SIG-M5 treated with dmso at 0.1 percent for 504 hours (cell line): ENCODE results near the gene ABCC3.

Experiments
- DNase-seq: peaks from one replicate; lab custom pipeline; 2025; ENCODE audit not compliant: unreplicated experiment; lab: John Stamatoyannopoulos, UW

Gene ABCC3, protein sequence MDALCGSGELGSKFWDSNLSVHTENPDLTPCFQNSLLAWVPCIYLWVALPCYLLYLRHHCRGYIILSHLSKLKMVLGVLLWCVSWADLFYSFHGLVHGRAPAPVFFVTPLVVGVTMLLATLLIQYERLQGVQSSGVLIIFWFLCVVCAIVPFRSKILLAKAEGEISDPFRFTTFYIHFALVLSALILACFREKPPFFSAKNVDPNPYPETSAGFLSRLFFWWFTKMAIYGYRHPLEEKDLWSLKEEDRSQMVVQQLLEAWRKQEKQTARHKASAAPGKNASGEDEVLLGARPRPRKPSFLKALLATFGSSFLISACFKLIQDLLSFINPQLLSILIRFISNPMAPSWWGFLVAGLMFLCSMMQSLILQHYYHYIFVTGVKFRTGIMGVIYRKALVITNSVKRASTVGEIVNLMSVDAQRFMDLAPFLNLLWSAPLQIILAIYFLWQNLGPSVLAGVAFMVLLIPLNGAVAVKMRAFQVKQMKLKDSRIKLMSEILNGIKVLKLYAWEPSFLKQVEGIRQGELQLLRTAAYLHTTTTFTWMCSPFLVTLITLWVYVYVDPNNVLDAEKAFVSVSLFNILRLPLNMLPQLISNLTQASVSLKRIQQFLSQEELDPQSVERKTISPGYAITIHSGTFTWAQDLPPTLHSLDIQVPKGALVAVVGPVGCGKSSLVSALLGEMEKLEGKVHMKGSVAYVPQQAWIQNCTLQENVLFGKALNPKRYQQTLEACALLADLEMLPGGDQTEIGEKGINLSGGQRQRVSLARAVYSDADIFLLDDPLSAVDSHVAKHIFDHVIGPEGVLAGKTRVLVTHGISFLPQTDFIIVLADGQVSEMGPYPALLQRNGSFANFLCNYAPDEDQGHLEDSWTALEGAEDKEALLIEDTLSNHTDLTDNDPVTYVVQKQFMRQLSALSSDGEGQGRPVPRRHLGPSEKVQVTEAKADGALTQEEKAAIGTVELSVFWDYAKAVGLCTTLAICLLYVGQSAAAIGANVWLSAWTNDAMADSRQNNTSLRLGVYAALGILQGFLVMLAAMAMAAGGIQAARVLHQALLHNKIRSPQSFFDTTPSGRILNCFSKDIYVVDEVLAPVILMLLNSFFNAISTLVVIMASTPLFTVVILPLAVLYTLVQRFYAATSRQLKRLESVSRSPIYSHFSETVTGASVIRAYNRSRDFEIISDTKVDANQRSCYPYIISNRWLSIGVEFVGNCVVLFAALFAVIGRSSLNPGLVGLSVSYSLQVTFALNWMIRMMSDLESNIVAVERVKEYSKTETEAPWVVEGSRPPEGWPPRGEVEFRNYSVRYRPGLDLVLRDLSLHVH (N-terminal part only)

DNA sequence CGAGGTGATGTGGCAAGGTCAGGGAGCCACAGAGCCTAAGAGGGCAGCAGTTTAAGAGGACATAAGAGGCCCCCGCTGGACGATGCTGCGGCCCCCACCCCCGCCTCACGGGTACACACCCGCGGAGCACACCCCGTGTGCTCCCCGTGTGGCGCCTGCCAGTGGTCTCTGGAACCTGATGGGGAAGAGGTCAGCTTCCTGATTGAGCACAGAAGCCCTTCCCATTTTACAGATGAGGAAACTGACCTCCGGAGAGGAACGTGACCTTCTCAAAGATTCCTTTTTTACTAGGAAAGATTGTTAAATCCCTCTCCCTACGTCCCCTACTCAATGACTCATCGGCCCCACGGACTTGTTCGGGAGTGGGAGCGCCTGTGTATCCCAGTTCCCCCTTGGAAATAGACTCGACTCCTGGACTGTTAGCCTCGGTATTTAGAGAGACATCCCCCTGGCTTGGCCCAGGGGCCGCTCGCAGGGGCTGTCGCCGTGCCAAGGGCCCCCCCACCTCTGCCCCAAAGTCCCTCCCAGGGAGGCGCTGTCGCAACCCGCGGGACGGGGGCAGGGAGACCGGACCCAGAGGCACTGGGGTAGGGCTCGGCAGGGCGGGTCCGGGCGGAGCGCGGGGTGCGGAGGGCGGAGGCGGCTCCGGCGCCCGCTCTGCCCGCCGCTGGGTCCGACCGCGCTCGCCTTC lies at the start of gene ABCC3:
Gene ABCC3, plus strand, starts transcription at position 658 of the 691 bp plus-strand sequence. CDS start 56 bp downstream, outside the sequence.
- peak; percentile 48 for DNase-seq

DNA sequence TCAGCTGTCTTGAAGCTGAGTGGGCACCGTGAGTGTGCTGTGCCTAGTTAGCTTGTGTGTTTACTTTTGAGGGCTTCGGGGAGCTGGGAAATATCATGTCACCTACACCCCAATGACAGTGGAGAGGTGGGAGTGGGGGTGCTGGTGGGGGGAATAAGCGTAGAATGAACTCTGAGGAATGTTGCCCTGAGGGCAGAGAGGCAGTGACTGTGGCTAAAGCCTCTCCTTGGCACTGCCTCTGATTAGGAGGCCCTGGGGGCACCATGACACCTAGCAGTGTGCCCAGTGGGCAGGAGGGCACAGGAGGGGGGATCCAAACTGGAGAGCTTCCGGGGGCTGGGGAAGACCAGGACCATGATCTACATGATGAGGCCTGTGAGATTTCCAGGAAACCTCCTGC lies 49.3 kb upstream of the ABCC3 start:
- no peak for DNase-seq

DNA sequence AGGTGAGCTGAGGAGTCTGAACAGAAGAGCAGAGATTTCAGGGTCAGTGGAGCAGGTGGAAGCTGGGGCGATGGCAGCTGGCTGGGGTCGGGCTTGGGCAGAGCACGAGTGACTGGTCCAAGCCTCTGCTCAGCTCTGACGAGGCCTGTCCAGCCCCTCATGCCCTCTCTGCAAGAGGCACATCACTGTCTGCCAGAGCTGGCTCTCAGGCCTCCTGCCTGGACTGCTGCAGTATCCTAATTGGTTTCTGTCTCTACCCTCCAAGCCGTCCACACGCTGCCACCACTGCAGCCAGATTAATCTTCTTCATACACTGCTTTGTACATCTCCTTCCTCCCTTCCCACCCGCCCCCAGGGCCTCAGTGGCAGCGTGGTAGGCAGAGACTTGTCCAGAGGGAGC lies 48.8 kb upstream of the ABCC3 start:
- DNase-seq: no peak

DNA sequence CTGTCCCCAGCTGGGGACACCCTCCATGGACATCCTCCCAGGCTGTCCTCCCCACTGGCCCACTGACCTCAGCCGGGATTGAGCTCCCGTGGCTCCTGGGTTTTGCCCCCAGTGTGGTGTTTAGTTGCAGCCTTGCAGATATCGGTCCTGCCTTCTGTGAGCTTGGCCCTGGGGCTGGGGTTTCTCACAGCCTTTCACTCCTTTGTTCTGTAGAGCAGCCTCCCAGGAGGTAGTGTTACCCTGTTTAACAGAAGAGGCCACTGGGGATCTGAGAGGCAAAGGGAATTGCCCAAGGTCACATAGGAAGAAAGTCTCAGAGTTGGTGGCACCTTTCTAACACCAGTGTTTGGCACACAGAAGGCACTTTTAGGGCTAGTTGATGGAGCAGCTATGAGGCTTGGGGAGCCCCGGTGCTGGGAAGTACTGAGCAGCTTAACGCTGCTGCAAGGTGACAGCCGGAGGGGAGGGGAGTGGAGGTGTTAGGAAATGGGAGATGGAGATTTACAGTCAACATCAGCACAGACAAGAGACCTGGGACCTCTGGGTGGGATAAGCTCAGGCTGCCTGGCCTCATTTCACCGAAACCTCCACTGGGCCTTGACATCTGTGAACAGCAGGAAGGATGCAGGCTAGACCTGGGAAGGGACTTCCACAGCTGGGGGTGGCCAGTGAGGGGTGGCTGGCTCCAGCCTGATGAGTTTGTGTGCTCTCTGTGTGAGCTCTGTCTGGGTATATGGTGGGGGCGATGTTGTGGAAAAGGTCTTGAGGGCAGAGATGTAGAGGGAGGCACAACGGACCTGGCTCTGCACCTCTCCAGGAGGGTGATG lies 48.0 kb upstream of the ABCC3 start:
- DNase-seq: no peak

DNA sequence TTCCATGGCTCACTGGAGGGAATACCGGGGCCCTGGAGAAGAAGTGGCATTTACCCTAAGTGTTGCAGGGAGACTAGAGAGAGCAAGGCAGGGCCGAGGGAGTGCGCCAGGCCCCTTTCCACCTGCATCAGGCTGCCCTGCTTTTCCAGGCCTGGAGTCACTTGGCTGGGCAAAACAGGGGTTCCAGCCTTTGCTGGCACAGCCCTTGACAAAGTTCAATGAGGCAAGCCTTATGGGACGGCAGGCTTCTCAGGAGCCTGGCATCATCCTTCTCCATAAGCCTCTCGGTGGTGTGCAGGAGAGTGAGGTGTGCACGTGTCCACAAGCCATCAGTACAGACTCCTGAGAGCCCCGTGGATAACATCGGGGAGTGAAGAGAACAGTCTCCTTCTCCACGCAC lies 47.1 kb upstream of the ABCC3 start:
- no peak for DNase-seq

DNA sequence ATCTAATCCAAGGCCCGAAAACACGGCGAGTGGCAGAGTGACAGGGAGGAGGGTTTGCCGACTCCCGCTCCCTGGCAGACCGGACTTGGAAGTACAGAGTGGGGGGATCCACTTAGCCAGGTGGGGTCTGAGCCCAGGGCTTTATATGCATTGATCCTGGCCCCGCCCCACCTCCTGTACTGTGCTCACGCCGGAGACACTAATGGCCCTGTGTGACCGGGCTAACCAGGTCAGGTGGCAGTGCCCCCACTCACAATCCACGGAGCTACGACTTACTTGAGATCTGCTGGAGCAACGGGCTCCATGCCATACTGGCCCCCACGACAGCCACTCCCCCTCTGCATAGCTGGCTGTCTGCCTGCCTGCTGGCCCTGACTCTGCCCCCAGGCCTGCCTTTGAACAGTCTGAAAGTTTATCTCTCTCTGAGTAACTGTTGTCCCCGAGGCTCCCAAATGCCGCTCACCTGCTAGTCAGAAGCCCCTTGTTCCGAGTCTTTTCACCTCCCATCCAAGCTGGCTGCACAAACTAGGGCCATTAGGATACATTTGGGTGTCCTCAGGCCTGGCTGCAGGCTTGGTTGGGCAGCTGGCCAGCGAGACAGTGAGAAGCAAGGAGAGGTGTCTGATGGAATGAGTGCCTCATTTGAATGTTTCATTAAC lies 46.2 kb upstream of the ABCC3 start:
- DNase-seq: no peak

DNA sequence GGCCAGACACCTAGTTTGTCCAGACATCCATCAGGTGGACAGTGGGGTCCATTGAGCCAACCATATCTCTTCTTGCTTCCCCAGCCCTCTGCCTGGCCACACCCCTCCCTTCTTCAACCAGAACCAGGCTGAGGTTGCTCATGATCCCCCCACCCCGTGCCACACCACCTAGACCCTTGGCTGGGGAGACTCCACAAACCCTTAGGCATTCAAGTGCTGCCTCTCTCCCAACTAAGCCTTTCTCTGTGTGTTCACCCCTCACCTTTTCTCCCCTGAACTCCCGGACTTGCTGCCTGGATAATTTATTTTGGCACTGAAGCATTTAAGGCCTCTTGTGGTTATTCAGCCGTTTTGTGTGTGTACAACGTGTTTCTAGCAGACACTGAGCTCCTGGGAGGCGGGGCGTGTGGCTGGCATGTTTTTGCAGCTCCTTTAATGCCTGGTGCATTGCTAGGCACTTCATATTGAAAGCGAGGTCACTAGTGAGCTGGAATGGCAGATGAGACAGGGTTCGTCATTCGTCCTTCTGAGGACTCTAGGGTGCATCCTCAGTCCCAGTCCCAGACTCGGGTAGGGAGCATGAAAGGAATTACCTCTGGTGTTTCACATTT lies 45.5 kb upstream of the ABCC3 start:
- DNase-seq: no peak

DNA sequence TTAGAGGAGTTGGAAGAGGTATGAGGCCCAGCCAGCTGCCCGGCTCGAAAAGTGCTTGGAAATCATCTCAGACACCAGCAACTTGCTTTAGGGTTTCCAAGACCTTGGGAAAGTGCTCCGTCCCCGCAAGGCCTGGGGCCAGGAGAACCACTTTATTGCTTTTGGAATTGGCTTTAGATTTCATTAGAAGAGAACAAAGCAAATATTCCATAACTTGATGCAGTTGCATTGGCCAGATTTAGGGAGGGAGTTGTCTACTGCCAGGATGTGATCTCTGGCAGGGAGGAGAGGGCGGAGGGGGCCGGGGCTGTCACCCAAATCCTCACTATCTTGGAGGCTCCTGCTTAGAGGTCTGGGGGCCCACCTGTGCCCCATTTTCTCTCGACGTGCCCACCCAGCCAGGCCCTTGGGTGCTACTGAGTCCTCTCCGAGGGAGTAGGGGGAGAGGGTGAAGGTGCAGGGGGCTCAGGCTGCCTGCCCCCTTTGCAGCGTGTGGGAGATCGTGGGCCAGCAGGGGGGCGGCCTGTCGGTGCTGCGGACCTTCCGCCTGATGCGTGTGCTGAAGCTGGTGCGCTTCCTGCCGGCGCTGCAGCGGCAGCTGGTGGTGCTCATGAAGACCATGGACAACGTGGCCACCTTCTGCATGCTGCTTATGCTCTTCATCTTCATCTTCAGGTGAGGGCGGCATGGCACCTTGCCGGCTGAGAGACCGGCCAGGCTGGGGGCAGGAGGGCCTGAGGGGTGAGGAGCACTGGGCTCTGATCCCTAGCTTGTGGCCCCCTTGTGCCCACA lies 43.5 kb upstream of the ABCC3 start:
- no peak for DNase-seq

DNA sequence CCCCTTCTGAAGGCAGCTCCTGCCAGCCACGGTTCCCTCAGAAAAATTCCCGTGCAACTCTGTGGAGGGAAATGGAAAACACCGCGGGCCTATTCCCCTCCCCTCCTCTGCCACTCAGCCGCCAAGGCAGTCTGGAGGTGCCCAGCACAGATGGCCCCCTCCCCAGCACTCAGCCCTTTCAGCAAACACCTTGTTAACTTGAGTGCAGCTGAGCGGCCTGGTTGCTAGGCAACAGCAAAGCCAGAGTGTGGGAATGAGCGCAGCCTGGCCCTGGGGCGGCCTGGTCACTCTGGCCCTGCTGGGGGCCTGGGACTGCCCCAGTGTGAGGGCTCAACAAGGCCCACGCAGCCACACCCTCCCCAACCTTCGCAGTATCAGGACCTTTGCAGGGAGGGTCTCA lies 41.4 kb upstream of the ABCC3 start:
- DNase-seq: no peak

DNA sequence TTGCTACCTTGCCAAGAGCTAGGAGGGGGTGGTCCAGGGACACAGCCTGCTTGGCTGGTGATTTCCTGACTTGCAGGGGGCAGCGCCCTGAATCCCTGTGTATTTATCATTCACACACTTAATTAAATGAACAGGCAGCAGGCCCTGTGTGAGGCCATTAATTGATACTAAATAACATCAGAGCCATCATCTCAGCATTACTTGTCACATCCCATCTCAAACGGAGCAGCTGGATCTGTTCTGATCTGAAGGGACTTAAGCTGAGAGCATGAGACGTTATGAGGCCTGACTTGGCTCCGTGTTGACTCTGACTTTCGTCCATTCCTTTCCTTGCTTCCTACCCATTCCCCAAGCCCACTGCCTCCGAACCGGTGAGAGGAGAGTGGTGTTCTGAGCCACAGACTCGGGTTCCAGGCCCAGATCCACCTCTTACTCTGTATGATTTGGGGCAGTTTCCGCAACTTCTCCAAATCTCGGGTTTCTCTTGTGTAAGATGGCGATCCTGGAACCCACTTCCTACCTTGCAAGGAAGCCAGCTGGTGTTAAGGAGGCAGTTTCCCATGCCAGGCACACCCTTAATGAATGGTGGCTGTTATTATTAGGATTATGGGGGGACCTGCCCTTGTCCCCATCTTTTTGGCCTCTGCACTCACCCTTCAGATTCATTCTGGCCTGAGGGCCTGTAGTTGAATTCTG lies 40.4 kb upstream of the ABCC3 start:
- DNase-seq: no peak

DNA sequence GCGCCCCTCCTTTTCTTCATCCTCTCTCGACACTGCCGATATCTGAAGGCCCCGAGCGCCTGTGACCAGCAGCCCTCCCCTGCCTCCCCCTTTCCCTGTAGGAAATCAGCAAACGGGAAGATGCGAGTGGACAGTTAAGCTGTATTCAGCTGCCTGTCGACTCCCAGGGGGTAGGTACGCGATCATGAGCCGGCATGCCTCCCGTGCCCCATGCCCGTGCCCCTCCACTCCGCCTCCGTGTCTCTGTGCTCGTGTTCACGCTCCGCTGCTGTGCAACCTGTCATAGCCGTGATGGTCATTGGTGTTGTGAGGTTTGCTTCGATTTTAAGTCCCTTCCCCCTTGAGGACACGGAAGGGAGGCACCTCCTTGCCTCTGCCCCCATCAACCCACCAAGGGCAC lies 39.8 kb upstream of the ABCC3 start:
- DNase-seq: no peak

DNA sequence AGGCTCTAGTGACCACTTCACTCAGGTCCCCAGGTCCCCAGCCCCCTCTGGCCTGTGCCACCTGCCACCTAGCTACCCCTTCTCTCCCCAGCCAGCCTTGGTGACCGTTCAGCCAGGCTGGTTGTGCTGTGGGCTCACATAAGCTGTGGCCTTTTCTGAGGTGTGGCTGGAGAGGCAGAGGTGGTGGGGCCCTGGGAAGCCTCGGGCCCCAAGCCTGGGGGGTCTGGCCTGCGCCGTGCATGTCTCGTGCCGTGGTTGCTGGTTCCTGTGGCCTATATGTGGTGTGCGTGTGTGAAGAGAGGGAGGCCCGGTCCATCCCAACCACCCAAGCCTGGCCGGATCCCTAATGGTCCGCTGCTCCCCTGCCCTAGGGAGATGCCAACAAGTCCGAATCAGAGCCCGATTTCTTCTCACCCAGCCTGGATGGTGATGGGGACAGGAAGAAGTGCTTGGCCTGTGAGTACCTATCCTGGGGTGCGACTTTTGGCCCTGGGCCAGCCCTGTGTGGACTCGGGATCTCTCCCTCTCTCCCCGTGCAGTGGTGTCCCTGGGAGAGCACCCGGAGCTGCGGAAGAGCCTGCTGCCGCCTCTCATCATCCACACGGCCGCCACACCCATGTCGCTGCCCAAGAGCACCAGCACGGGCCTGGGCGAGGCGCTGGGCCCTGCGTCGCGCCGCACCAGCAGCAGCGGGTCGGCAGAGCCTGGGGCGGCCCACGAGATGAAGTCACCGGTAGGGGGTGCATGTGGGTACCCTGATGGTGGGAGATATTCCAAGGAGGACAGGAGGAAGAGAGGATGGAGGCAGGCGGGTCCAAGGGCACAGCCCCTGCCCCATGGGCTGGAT lies 38.3 kb upstream of the ABCC3 start:
- no peak for DNase-seq

DNA sequence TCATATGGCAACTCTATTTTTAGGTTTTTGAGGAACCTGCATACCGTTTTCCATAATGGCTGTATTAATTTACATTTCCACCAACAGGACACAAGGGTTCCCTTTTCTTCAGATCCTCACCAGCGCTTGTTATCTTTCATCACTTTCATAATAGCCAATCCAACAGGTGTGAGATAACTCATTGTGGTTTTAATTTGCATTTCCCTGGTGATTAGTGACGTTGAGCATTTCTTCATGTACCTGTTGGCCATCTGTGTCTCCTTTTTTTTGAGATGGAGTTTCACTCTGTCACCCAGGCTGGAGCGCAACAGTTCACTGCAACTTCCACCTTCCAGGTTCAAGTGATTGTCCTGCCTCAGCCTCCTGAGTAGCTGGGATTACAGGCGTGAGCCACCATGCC lies 36.2 kb upstream of the ABCC3 start:
- no peak for DNase-seq

DNA sequence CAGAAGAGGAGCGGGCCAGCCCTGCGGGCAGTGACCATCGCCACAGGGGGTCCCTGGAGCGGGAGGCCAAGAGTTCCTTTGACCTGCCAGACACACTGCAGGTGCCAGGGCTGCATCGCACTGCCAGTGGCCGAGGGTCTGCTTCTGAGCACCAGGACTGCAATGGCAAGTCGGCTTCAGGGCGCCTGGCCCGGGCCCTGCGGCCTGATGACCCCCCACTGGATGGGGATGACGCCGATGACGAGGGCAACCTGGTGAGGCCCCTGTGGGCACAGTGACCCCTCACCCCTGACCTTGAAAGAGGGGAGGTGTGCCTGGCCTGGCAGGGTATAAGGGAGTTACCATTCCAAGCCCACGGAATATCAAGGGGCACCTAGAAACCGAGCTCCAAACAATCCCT lies 35.1 kb upstream of the ABCC3 start:
- no peak for DNase-seq

DNA sequence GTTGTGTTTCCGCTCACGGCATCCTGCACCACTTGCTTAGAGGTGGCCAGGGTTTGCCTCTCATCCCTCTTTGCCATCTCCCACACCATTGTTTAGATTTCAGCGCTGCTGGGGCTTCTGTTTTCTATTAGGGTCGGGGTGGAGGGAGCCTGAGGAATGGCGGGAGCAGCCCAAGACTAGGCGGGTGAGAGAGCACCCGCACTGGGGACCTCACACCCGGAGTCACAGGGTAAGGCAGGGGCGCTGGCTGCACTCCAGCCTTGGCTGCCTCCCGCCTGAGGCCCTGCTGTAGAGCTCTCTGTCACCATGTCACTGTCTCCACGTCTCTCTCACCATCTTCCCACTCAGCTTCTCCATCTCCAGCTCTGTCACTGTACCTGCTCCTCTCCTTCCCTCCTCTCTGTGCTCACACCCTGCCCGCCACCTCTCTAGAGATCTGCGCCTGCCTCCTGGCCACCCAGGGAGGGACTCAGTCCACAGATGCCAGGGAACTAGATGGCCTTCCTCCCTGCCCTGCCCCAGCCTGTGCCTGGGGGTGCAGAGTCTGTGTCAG lies 32.8 kb upstream of the ABCC3 start:
- DNase-seq: no peak

DNA sequence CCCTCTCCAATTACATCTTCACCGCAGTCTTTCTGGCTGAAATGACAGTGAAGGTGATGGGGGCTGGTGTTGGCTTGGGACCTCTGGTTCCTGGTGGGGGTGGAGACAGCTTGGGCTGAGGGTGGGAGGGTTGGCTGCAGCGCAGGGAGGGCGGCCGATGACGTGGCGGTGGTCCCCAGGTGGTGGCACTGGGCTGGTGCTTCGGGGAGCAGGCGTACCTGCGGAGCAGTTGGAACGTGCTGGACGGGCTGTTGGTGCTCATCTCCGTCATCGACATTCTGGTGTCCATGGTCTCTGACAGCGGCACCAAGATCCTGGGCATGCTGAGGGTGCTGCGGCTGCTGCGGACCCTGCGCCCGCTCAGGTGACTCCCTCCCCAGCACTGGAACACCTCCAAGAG lies 31.8 kb upstream of the ABCC3 start:
- no peak for DNase-seq
